Activated naive CD4-positive, alpha-beta T cell treated with anti-CD3 and anti-CD28 coated beads, Interleukin-2, amount 50 U/mL, for 16 hours (primary cell): ENCODE measurements around the gene TSPAN18.

Experiments
- DNase-seq: peaks from one replicate; pipeline ENCODE4 v3.0.0-alpha.2; 2020

Gene TSPAN18

DNA sequence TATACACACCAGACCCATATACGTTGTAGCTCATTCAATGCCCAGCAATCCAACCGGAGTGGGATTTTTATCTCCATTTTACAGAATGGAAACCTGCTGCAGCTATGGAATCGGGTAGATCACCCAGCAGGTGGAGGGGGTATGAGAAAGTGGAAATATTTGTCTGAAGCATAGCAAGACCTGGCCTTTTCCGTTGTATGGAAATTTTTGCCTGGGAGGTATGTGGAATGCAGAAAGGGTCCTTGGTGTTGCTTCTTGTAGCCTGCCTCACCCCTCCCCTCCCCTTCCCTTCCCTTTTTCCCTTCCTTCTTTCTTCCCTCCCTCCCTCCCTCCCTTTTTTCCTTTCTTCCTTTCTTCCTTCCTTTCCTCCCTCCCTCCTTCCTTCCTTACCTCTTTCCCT, 15.2 kb downstream of the TSPAN18 start:
- no peak for DNase-seq

DNA sequence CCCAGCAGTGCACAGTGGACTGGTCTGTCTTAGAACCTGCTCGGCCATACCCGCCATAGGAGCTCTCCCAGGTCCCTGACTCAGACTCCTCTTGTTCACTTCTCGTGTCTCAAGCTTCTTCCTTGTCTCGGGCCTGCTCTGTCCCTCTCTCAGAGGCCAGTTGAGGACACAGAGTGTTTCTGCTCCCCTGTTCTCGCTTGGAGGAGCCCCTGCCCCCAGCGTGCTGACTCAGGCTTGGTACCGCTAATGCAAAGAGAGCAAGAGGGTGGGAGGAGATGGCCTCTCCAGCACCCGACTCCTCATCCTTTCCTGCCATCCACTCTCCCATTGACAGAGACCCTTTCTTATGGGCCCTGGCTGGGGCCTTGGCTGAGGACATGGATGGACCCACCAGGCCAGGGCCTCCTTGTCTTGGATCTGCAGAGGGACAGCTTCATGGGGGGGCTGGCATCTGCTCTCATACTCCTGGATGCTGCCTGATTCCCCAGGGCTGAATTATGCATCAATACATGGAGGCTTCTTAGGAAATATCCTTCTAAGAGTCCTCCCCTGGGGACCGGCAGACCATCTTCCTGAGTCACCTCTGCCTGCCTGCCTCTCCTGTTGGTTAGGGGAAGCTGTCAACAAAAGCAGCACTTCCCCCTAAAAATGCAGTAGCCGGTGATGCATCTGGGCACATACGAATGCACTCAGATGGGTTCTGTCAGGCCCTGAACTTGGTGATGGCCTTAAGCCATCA, 15.9 kb downstream of the TSPAN18 start:
- no peak for DNase-seq

DNA sequence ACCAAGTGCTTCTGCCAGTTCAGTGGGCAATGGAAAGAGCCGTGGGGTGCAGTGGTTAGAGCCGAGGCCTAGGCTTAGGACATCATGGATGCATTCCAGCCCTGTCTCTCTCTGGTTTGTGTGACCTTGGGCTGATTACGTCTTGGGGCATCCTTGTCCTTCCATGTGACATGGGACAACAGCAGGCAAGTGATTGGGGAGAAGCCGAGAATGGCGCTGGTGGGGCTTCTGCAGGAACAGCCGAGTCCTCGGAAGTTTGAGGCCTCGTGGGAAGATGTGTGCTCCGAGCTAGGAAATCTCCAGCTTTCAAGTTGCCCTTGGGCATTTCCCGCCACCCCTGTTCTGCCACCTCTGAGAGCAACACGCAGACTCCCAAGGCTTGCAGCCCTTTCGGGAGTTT, 16.6 kb downstream of the TSPAN18 start:
- DNase-seq, result no peak

DNA sequence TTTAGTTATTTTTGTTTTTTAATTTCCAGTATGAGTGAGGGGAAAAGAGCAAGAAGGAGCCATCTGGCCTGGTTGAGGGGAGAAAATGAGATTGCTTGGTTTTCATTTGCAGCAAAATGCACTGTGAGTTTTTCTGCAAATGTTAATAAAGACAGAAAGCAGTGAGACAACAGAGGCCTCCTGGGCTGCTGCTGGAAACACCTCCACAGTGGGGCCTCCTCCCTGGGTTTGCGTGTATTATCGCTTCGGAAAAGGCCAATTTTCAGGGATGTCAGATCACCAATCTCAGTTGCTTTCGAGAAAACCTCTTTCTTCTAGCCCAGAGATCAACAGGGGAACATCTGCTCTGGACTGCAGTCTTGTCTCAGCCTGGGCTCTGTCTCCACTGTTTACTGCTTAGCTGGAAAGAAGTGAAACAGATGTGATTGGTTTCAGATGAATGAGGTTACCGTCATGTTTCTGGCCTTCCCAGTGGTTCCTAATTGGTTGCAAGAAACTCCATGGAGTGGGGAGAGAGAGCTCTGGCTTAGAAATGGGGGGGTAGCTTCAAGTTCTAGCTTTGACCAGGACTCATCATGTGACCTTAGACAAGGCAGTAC, 17.3 kb downstream of the TSPAN18 start:
- DNase-seq, result no peak

DNA sequence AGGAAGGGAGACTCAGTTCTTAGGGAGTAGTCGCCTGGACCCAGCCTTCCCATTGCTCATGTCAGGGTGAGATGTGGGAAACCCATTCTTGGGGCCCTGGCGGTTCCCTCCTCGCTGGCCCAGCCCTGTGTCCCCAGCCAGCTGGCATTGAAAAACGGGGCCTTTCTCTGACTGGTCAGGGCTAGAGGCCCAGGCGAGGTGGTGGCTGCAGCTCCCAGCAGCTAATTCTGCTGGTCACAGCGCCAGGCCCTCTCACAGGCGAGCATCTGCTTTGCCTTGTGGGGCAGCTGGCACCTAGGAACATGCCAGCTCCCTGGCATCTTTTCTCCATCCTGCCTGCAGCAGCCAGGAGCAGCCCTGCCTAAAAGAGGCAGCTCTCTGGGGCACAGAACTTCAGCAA, 20.1 kb downstream of the TSPAN18 start:
- DNase-seq, result no peak

DNA sequence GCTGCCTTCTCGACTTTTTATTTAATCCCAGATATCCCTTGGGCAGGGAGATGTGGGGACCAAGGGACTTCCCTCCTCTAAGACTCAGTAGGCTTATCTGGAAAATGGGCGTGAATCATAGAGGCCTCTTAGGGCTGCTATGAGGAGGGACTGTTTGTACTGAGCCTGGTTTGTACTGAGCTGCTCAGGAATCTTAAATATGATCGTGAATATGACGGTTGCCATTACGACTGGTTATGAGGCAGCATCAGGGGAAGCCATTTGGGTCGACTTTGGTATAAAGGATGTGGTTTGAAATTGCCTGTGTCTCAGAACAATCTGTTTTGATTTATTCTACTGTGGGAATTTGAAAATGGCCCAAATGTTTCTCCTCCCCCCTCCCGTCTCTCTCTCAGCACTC, 20.6 kb downstream of the TSPAN18 start:
- no peak for DNase-seq

DNA sequence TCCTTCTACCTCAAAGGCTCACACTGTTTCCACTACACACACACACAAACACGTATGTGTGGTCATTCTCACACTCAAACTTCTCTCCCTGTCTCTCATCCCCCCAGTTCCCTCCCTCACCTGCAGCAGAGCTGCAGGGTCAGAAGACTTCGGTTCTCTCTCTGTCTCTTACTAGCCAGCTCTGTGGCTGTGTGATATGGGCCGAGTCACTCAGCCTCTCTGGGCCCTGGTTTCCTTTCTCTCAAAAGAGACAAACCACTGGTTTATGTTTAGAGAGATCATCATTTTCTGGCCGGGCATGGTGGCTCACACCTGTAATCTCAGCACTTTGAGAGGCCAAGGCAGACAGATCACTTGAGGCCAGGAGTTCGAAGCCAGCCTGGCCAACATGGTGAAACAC, 21.1 kb downstream of the TSPAN18 start:
- no peak for DNase-seq

DNA sequence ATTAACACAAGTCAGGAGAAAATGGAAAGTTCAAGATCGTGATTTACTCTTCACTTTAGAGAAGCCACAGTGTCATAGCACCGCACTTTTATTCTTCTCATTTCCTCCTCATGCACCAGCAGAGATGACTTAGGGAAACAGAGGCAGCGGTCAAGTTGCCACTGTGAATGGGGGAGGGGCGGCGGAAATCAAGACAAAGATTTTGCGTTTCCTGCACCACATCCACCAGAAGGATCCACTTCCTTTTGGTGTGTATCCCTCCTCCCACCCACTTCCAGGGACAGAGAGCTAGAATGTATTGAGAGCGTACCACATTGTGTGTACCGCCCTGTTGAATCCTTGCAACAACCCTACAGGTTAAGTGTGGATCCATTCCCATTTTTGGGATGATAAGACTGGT, 21.8 kb downstream of the TSPAN18 start:
- no peak for DNase-seq

DNA sequence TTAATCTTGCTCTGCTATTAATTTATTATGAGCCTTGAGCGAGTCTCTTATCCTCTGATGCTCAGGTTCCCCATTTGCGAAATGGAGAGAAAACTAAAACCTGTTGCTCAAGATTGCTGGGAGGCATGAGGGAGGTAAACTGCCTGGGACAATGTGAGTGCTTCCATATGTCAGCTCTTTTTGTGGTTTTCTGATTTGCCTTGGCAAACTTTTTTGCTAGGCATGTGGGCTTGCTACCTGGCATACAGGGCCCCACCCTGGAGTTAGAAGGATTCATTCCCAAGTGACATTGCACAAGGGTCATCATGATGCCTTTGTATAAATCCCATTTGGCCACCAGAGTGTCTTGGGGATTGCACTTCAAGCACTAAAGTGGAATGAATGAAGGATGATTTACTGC, 22.4 kb downstream of the TSPAN18 start:
- DNase-seq, result no peak

DNA sequence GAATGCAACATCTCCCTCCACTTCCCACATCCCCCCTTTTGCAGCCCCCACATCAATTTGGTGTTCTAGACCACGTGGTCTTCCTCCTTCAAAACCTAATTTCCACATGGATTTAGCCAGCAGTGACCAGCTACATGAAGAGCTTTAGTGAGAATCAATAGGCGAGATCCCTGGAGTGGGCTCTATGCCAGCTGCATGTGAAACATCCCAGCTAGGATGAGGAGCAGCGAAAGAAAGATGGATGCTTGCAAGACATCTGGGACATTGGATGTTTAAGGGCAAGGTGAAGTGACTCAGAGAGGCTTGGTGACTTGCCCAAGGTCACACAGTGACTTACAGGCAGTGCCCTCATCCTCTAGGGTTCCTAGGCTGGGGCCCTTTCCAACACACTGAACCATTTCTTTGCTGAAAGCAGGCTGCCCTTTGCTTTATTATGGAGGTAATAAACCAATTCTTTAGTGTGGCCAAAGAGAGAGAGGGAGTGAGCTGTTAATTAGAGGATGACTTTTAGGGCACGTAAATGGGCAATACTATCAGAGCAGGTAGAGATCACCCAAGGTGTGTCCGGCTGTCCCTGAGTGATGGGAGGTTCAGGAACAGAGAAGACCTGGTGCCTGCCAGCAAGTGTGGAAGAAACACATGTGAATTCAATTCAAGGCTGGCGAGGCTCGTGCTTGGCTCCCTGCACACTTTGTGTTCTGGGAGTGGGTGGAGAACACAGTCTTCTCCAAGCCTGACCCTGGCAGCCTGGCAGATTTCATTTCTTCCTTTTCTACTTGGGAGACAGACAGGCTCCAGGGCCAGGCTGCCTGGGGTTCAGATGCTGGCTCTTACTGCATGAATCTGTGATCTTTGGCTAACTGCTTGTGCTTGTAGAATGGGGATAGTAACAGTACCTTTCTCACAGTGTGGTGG, 24.0 kb downstream of the TSPAN18 start:
- DNase-seq, result no peak

DNA sequence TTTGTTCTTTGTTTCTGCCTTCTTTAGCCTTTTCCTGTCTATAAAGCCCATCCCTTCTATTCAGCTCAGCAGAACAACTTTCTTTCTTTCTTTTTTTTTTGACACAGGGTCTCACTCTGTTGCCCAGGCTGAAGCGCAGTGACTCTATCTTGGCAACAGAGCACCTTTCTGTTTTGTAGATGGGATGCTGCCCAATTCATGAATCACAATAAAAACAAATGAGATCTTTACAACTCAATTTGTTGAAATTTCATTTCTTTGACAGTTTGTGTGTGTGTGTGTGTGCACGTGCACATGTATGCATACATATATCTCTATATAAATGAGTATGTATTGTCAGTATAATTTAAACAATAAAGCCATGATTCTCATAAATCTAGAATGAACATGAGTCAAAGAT, 25.5 kb downstream of the TSPAN18 start:
- no peak for DNase-seq

DNA sequence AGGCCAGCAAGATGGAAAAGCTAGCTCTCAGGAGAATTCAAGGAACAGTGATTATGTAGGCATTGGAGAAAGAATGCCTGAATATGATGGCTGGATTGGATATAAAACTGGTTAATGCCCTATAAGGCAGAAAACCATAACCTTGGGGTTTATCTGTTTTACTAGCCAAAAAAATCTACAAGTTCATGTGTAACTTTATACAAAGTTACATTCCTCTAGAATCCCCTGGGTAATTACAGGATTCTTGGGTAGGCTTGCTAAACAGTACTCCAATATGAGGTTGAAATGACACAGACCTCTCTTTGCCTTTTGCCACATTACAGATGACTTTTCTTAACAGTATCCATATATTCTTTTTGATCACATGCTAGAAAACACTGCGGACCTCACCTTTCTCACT, 26.0 kb downstream of the TSPAN18 start:
- no peak for DNase-seq

DNA sequence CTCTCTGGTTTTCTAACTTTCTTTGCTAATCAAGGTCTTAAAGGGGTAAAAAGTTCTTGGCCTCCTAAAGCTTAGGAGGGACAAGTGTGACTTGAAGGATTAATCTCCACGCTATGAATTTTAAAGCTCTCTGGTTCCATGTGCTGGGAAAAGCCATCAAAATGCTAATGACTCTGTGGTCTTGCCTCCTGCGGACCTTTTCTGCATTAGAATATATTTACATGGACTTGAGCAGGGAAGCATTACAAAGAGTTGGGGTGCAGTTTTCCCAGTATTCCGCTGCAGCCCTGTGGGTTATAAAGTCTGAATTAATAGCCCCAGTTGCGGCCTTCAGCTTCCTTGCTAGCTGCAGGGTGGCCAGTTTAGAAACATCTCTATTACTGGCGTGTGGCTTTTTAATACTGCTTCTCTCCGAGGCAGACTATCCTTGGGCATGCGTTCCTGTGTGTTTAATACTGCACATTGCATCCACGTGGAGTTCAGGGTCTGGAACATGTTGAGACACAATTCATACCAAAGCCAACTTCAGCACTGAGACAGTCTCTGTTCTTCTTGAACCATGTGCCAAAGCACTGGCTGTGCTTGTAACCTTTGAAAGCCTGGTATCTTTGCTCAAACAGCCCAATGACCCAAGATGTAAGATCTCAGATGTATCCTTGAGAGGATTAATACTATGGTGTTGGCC, 27.3 kb downstream of the TSPAN18 start:
- no peak for DNase-seq

DNA sequence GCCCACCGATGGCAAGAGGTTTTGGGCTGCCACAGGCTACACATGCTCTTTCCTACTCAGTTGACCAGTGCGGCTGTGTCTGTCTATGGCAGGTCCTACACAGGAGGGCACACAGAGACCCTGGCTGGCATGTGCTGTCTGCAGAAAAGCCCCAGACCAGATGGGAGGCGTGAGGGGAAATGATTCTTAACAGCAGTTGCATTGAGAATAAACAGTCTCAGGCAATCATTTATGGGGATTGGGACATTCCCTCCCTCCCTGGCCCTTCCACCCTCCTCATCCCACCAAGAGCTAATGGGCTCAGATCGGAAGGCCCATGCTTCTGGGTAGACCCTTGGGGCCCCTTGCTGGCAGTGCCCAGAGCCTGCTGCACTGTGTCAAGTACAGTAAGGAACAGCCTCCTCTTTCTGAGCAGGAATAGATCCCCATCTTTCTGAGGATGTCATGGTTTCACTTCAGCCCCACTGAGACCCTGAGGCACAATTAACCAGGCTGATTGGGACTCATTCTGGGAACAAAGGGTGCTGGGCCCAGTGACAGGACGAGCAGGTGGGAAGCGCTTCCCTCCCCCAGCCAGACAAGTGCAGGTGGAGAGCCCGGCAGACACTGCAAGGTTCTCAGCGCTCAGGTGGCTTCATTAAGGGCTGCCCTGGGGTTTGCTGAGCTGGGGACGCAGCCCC, 28.3 kb downstream of the TSPAN18 start:
- DNase-seq, result no peak

DNA sequence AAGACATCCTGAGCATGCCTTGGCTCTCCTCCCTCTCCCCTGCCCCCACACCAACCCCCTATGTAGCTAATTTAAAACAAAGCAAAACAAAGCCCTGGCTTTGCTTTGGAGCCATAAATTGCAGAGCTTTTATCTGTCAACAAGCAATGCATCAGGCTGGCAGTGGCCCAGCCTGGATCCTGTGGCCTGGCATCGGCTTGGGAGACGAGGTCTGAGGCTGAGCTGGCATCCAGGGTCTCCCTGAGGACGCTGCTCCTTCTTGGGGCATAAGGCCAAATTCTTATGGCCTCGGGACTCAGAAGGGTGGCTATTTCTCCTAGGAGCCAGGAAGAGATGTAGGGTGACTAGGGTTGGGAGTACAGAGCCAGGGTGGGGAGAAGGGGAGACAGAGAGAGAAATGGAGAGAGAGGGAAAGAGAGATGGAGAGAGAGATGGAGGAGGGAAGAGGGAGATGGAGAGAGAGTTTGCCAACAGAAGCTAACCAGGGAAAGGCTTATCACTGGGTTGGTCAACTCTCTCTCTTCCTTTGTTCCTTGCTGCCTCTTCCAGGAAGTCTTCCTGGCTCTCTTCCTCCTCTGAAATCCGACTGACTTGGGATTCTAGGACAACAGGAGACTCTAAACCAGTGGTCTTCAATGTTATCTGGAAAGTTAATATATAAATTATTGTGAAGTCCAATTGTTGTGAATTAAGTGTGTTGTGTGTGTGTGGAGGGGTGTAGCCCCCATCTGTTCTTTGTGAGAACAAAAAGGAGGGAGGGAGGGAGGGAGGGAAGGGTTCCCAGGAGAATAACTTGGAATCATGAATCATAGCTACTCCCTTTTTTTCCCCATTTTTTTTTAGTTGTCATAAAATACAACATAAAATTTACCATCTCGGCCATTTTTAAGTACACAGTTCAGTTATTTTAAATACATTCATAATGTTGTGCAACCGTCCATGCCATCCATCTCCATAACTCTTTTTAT, 29.1 kb downstream of the TSPAN18 start:
- DNase-seq, result no peak

DNA sequence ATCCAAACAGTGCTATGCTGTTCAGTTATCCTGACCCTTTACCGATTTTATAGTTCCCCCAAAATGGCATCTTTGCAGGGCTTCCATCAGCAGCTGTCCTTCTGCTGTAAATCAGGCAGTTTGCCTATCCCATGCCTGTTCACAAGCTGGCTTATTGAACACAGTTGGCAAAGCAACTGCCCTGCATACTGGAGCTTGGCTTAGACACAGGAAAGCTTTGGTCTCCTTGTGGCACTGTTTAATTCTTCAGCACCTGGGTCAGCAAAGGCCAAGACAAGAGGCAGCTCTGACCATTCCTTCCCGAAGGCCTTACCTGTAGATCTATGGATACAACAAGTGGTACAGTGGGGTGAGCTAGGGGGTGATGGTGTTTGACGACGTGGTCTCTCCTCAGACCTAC, 32.2 kb downstream of the TSPAN18 start:
- no peak for DNase-seq

DNA sequence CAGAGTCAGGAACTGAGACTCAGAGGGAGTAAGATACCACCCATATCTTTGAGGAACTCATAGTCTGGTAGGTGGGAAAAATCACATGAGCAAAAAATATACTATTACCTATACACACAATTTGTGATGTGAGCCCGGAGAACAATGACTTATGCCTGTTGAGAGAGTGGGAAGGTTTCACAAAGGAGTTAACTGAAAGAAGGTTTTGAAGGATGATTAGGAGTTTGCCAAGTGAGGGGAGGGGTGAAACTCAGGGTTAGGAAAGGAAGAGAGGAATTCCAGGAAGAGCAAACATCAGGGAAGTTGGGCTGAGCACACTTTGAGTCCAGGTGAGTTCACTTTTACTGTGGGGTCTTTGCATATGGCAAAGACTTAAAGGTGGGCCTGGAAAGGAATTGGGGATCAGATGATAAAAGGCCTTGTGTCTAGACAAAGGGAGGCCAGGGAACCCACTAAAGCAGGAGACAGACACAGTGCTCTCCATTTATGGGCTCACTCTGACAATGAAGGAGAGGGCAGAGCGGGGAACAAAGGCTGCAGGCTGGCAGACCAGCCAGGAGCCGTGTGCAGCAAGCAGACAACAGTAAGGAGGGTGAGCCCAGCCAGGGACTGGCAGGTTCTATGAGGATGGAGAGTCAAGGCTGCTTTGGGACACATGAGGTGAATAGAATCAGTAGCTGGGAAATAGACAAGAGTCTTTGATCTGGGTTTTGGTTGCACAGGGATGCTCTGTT, 33.1 kb downstream of the TSPAN18 start:
- no peak for DNase-seq

DNA sequence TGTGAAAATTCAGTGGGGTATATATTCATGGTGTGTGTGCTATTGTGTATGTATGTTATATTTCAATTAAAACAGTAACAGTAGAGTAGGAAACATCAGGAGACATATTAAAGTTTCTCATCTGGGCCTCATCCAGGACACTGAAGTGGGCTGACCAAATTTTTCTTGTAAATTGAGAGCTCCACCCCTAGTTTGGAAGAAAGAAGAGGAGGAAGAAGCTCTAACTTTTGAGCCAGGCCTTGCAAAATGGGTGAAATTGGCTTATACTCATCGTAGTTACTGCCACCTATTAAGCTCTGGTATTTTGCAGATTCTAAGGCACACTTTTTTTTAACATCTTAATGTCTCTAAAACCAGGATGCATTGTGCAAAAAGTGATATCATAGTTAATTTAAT, 33.7 kb downstream of the TSPAN18 start:
- no peak for DNase-seq

DNA sequence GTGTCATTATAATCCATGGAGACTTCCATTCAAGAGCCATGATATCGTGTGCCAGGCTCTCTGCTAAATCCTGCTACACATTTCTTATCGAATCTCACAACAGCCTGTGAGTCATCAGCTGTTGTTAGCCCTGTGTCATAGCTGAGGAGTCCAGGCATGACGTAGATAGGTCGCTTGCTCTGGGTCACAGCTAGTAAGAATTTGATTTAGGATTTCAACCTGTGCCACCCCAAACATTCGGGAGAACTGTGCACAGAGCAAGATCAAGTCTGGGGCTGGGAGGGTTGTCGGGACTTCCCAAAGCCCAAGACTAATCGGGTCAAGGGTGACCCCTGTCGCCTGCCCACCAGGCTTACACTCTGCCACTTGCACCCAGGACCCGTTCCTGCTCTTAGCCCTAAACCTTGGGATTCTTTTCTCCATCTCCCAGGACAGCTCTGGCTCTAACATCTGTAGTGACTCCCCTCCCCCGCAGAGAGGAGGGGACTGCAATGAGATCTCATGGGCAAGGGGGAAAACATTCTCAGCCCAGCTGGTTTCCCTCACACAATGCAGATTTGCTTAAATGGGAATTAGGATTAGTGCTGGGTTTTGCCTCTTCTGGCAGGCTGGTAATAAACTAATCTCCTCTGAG, 34.3 kb downstream of the TSPAN18 start:
- no peak for DNase-seq

DNA sequence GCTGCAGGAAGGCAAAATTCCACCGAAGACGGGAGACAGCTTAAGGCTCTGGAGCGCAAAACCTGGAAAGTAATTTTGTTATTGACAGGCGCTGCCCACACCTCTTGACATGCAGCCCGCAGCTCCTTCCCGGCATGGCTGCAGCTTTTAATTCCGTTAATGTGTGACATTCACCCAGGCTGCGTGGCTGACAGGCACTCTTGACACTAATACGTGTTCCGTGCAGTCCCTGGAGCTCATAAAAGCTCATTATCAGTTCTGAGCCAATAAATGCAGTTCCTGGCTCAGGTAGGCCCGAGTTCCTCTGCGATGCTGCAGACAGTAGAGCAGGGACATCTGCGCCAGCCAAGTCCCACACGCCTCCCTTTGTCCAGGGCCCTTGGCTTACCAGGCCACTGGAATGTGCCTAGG, 34.8 kb downstream of the TSPAN18 start:
- DNase-seq, result no peak
